ENCODE data around the gene NAA25.

GRCh38 chr12:111991535-111991934 is 117.0 kb downstream of the NAA25 start:
- no peak for TF ChIP-seq POLR2A (IDR thresholded peaks at IDR 0.05)
- TF ChIP-seq CTCF (IDR thresholded peaks at IDR 0.05) = no peak

All from right lobe of liver (tissue), 4 donors.